Adipose tissue (tissue), 3 donors: Measurements from ENCODE around the gene RASSF4. TPM values are rescaled to one million over a fixed set of nuclear protein-coding genes. Genes with fewer than 3 reads are reported as not detected.

Source experiments
- H3K27ac ChIP-seq: one replicate; pipeline ENCODE4 v1.5.1; 2013; ENCODE audit warnings: low read depth, low read length
- WGBS, 3 donors: extraction: QIAGEN DNeasy Blood & Tissue Kit; methylation state at CpG; one replicate each; pipeline ENCODE4 v1.1.7; 2013; 5-methylcytosine and 5-hydroxymethylcytosine counted together
- polyA plus RNA-seq, 3 donors: library from polyadenylated mRNA; stranded (reverse); fragments of 200-250 nt; gene quantifications; one replicate each; pipeline ENCODE4 v1.2.3, GENCODE V29; 2013
- donor health status: healthy with polysubstance abuse.
- donor health status: Bipolar disorder and iron deficiency.
- donor health status: healthy.

The RASSF4 gene, protein sequence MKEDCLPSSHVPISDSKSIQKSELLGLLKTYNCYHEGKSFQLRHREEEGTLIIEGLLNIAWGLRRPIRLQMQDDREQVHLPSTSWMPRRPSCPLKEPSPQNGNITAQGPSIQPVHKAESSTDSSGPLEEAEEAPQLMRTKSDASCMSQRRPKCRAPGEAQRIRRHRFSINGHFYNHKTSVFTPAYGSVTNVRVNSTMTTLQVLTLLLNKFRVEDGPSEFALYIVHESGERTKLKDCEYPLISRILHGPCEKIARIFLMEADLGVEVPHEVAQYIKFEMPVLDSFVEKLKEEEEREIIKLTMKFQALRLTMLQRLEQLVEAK
- polyA plus RNA-seq: 10 to 100 TPM; 32.7 to 74.0 (median 58.3) TPM

DNA sequence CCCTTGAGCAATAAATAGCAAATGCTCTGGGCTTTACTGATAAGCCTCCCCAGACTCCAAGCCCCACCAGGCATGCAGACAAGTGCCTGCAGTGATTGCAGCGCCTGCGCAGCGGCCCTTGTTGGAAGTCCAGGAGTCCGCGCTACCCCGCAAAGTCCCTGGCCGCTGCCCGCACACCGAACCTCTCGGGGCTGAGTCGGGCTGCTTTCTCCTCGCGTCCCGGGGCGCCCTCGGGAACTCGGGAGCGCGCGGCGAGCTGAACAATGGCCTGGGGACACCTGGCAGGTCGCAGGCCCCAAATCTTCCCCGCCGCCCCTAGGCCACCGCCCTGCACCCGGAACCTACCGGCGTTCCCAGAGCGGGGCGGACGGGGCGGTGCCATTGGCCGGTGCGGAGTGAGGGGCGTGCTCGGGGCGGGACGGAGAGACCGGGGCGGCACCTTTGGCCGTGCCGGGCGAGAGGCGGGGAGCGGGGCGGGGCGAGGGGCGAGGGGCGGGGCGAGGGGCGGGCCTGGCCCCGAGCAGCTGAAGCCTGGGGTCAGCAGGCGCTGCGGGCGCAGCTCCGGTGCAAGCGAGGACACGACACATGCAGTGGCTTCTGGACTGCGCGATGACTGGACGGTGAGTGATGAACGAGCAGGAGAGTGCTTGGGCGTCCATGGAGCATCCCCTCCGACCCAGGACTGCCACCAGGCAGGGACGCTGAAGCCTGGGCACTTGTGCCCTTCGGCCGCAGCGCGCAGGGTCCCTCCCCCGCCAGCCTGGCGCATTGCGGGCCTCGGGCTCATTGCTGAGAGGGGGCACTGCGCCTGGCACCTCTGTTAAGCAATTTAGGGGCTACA is at the start of gene RASSF4:
RASSF4 (plus strand) TSS at position 556 of the 841 bp plus-strand sequence. CDS start 10,401 bp downstream, outside the sequence.
- H3K27ac ChIP-seq: peak within 1 kb of the TSS; percentile 43
- WGBS, 3 donors: 0 to 1% (median 1%) methylated on average over 70 to 73 of the region's 74 CpGs

DNA sequence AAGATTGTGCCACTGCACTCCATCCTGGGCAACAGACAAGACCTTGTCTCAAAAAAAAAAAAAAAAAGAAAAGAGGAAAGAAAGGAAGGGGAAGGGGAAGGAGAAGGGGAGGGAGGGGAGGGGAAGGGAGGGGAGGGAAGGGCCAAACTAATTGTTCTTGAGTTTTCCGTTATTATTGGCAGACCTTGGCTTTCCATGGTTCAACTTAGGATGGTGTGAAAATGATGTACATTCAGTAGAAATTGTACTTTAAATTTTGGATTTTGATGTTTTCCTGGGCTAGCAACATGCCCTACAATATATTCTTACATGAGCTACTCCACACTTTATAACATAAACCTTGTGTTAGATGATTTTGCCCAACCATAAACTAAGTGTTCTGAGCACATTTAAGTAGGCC is 49.7 kb upstream of the RASSF4 start:
- H3K27ac ChIP-seq: no peak overlapping the region
- 29 to 75% (median 74%) methylated on average over 1 of the region's 1 CpG for WGBS, 3 donors

DNA sequence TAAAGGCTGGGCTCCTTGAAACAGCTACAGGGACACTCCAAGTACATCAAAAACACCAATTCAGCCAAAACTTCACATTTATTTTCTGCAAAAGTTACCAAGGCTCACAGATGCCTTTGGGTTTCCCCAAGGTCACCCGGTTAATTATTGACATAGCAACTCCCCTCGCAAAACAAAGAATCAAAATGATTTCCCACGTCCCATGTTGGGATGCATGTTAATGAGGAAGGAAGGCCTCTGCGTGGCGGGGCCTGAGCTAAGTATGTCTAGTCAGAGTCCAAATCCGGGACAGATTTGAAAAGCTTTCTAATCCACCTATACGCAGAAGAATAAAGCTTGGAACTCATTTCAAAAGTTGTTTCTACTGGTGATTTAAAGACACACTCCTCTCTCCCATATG is 49.0 kb upstream of the RASSF4 start:
- 26 to 67% (median 67%) methylated on average over 7 of the region's 7 CpGs for WGBS, 3 donors
- no peak overlapping the region for H3K27ac ChIP-seq

DNA sequence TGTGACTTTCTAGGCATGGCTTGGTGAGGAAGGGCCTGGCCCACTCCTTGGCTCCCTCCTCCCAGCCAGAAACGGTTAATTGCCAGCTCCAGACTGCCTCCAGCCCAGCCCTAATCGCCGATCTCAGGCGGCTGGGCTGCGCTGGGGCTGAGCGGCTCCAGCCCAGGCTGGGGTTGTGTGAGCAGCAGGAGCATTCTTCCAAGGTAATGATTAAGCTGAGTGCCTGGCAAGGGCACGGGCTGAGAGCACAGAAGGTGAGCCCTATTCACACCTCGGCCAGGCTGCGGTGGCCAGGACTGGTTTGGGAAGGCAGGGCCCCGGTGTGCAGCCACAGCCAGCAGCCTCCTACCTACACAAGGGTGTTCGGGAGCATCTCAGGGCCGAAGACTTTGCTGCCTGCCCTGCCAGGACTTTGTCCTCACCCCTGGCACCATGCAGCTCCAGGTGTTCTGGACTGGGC is 48.5 kb upstream of the RASSF4 start, which contains the start of gene TMEM72:
TMEM72 (plus strand) TSS at position 257 of the 460 bp plus-strand sequence; CDS start at position 433, 176 bp downstream.
- no peak within 1 kb of the TSS for H3K27ac ChIP-seq
- 15 to 54% (median 49%) methylated on average over 12 of the region's 12 CpGs for WGBS, 3 donors

DNA sequence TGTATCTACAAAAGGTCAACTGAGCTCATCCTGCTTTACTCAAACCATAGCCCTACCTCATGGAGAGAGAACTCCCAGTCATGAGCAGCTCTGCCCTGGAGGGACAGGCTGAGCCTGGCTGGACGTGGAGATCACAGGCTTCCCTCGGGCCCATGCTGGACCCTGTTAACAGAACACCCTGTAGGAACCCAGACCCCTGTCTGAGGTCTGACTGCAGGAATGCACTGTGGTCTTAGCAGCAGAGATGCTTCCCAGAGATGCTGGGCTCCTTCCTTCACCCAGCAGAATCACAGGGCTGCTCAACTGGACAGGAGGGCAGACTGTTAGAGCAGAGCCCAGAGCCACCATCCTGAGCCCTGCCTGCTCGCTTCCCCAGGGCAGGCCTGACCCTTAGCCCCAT is 47.7 kb upstream of the RASSF4 start:
- no peak overlapping the region for H3K27ac ChIP-seq
- 90 to 91% (median 91%) methylated on average over 3 of the region's 3 CpGs for WGBS, 3 donors

DNA sequence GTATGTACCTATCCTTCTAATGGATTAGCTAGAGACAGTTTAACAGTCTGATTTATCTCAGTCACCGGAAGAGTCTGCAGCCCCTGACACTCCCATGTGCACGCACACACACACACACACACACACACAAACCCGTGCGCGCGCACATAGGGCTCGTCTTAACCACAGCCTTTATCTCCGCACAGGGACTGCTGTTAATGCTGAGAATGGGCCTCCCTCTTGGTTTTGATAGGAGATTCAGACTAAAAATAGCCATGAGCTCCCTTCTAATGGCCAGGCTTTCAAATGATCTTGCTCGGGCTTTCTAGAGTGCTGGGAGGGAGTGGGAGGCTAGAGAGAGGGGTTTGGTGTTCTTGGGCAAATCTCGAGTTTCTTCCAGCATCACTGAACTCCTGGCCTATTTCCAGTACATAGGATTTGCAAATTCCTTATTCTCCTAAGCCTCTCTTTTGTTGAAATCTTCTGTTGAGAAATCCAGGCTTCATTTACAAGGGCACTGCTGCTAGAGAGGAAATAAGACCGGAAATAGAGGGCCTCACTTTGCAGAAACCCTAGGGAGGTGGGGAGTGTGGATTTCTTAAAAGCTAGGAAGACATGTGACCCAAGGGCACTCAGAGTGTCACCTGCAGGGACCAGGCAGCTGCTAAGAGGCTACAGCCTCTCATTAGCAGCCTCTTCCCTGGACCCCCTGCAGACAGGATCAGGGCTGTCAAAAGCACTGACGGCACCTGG is 46.1 kb upstream of the RASSF4 start:
- no peak overlapping the region for H3K27ac ChIP-seq
- 49 to 66% (median 51%) methylated on average over 12 of the region's 12 CpGs for WGBS, 3 donors

DNA sequence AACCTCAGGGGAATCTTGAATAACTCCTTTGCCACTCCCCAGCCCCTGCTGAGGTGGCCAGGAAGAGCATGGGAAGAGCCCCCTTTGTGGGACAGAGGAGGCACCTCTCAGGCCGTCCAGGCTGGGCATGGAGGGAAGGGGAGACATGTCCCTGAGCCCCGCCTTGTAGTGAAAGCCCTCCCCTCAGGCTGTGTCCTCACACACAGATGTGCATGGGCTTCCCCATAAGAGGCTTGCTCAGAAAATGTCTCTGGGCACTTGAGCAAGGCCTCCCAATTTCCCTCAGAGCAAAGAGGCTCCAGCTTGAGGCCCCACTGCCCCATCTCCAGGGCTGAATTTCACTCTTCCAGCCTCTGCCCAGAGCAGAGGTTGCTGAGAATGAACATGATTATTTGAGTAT is 44.7 kb upstream of the RASSF4 start:
- H3K27ac ChIP-seq: no peak overlapping the region
- WGBS, 3 donors: 68 to 100% (median 71%) methylated on average over 2 of the region's 2 CpGs

DNA sequence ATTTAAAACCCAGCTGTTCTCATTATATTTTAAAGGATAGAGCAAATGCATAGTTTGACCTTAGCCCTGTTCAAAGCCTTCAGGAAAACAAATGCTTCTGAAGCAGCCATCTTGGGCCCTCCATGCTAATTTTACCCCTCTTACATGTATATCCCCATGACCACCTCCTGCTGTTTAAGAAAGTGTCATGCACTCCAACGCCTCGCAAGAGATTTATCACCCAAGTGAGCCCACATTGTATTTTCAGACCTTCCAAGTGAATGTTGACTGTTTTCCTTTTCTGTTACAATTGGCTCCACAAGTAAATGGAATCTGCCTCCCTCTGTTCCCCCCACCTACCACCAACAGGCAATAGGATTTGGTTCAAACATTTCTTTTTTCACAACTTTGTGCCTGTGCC is 43.2 kb upstream of the RASSF4 start:
- 88% methylated on average over 2 of the region's 2 CpGs for WGBS, 3 donors
- H3K27ac ChIP-seq: no peak overlapping the region

DNA sequence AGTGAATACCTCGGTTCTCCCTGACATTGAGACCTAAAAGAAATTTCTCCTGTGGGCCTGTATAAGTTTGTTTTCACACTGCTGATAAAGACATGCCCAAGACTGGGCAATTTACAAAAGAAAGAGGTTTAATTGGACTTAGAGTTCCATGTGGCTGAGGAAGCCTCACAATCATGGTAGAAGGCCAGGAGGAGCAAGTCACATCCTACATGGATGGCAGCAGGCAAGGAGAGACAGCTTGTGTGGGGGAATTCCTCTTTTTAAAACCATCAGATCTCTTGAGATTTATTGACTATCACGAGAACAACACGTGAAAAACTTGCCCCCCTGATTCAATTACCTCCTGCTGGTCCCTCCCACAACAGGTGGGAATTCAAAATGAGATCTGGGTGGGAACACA is 41.8 kb upstream of the RASSF4 start:
- 80 to 94% (median 85%) methylated on average over 3 of the region's 3 CpGs for WGBS, 3 donors
- H3K27ac ChIP-seq: no peak overlapping the region

DNA sequence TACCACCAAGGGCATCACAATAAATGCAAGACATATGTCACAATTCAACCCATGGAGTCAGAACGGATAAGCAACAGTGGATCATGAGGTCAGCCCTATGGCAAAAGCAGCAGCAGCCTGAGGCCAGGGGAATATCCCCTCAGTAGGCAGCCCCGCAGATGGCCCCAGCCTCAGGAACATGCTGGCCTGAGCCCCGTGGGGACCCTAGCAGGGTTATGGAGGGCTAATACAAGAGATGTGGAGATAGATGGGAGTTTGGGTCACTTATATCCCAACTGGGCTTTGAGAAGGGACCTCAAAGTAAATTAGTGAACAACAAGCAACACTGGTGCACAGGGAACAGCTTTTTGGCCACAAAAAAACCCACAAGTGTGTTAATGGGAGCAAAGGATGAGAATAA is 39.4 kb upstream of the RASSF4 start:
- no peak overlapping the region for H3K27ac ChIP-seq
- WGBS, 3 donors: 84 to 92% (median 88%) methylated on average over 3 of the region's 3 CpGs

DNA sequence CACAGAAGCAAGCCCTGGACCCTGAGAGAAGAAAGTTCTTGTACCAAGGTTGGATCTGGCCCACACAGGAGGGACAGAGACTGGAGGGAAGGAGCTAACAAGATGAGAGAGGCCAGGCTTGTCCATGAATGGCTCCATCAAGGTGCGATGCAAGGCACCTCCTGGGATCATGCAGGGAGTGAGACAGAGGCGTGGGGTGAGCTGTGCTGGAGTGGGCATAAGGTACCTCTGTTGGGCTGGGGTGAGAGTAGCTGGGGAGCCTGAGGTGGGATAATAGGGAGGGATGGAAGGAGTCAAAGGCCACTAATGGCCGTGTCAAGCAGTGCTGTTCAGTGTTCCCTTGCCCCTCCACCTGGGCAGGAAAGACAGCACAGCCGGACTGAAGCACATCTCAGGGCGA is 38.5 kb upstream of the RASSF4 start:
- no peak overlapping the region for H3K27ac ChIP-seq
- WGBS, 3 donors: 89 to 97% (median 93%) methylated on average over 5 of the region's 5 CpGs

DNA sequence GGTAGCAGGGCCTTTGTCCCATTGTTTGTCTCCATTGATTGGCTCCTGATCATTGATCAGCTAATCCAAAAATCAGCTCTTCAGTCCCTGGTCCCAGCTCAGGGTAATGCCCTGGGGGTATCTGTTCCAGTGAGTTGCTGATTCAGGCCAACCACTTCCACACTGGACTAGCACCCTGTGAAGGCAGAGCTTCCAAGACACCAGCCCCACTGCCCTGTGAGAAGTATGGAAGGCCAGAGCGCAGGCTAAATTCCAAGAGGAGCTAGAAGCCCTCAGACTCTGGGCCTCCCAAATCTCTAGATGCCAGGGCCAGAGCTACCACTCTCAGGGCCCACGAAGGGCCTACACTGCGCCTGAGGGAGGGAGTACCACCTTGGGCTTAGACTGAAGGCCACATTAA is 38.1 kb upstream of the RASSF4 start:
- 95 to 97% (median 95%) methylated on average over 3 of the region's 3 CpGs for WGBS, 3 donors
- H3K27ac ChIP-seq: no peak overlapping the region

DNA sequence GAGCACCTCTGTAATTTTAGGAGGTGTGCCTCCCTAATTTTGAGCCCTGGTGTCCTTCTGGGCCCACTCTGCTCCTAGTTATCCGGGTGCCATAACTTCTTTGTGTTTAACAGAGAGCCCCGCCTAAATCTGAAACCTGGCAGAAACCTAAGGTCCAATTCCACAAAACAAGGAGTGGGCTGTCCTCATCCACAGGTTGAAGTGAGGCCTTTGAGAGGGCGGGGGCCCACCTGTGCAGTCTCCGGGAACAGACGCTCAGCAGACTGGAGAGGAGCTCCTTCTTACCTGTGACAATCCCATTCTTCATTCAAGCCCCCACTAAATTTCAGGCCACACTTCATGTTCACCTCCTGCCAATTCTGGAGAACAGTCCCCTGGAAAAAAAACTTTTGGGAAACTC is 37.6 kb upstream of the RASSF4 start:
- 92 to 97% (median 93%) methylated on average over 5 of the region's 5 CpGs for WGBS, 3 donors
- H3K27ac ChIP-seq: no peak overlapping the region

DNA sequence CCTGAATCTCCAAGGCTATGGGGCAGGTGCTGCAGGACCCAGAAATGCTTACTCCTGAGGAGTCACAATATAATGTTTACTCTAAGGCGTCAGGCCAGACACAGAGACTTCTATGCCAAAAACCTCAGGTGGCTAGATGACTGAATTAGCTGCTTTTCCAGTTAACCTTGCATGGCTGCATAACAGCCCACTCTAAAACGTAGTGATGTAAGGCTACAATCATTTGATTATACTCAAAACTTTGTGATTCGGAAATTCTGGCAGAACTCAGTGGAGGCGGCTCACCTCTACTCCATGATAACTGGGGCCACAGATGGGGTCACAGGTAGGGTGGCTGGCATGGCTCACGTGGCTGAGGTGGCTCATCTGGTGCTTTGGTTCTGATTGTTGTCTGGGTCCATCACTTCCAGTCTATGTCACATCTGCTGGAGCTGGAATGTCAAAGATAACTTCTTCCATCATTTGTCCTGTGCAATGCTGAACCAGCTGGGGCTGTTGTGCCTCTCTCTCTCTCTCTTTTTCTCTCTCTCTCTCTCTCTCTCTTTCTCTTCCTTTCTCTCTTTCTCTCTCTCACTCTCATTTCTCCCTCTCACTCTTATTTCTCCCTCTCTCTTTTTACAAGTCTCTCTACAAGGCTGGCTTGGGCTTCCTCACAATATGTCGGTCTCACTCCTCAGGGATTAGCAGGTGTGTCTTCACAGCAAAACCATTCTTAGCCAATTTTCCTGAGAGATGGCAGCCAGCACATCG is 36.6 kb upstream of the RASSF4 start:
- 80 to 92% (median 88%) methylated on average over 7 of the region's 7 CpGs for WGBS, 3 donors
- H3K27ac ChIP-seq: no peak overlapping the region

DNA sequence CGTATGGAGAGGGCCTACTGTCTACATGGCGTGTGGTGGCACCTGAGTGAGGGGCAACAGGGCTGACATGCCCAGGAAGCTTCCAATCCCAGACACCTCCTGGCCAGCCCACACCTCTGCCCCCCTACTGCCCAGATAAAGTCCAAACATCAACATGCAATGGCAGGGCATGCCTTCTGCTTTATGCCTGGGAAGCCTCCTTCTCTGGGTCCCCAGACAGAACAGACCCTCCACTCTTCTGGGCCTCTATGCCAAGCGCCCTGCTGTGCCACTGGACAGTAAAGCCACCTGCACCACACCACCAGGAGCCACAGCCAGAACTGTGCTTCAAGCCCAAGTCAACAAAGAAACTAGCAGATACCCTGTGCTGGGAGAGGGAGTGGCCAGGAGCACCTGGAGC is 36.0 kb upstream of the RASSF4 start:
- WGBS, 3 donors: 86 to 100% (median 89%) methylated on average over 3 of the region's 3 CpGs
- no peak overlapping the region for H3K27ac ChIP-seq

DNA sequence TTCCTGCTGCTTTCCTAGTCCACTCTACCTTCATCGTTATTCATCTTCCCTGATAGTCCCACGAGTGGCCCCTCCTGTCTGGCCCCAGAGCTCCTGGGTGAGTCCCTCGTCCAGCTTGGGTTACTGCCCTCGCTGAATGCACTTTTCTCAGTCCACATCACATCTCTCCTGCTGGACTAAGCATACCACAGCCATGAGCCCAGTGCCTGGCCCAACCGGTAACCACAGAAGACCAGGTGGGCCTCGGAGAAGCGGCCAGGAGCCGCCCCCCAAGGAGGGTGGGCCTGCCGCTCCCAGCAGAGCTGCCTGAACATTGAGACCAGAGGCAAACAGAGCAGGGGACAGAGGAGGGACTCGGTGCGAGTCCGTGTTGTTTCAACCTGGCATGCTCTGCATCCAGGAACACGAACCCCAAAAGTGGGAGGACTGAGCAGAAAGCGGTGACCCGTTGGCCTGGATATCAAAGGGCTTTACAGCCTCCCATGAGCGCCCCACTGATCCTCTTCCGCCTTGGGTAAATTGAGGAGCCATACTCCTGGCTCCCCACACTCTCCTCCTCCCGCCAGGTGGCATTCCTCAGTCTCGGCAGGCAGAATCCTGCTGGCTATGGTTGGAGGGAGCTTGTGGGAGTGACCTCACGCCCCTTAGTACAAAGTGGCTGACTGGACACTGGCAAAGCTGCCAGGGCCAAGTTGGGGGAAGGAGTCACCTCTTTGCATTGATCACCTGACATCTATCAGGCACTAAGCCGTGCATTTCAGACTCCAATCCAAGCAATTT is 35.2 kb upstream of the RASSF4 start:
- no peak overlapping the region for H3K27ac ChIP-seq
- WGBS, 3 donors: 80 to 90% (median 86%) methylated on average over 20 to 21 of the region's 21 CpGs

DNA sequence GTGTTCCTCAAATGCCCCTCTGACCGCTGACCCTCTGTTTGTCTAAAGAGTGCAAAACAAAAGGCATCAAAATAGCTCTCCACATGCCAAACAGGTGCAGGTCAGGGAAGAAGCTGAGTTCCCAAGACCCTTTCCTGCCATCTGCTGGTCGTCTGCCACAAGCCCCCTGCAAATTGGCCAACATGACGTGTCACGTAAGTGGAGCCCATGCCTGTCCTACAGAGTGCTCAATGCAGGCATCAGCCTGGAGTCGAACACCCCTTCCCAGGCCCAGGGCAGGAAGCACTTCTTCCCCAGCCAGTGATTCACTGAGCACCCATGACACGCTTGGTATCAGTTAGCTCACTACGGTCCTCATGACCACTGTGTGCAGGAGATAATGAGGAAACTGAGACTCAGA is 34.4 kb upstream of the RASSF4 start:
- WGBS, 3 donors: 62 to 72% (median 65%) methylated on average over 7 of the region's 7 CpGs

More for the DNA sequence above, 34.4 kb upstream of the RASSF4 start:
- H3K27ac ChIP-seq: no peak overlapping the region
